ENCODE data around the gene HIGD1C. TPM values are rescaled to one million over a fixed set of nuclear protein-coding genes. Genes with fewer than 3 reads are reported as not detected.

Gene HIGD1C
- total RNA-seq, 4 donors from 2014 or later, result not detected

DNA sequence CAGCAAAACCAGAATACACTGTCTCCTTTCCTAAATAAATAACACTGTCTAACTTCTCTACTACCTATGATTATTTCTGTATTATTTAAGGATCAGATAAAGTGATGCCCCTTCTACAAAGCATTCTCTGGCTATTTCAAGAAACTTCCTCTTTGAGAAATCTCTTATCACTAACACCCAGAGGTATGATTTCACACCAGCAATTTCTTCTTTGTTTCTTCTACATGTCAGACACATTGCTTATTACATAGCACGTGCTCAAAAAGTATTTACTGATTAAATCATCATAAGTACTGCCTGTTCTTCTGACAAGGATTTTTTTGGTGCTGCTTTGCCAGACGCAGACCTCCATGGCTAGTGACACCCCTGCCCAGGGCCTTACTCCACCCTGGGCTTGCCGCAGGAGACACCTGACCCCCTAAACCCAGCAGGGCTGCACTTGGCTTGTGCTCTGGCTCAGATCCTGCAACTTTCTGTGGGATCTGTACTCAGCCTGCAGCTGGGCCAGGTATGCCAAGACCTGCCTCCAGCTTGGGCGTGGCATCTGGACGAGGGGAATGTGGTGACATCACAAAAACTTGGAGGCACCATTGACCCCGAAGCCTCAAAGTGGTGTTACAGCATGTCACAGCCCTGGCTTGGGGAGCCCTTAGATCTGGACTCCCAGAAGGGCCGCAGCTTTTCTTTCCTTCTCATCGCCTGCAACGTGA, 15.4 kb upstream of the HIGD1C start:
- Histone ChIP-seq H3K27ac (peak overlapping the region; percentile 95 to 98 (median 96)), H3K4me1 (peaks cover 63 to 72% of the 10 kb centered on the region in 2 donors)

GRCh38 chr12:50937653-50938052, 14.7 kb upstream of the HIGD1C start:
- Histone ChIP-seq H3K36me3 (peaks cover 0 to 2% of the 10 kb centered on the region in 2 donors), H3K9me3 (no peaks in the 10 kb centered on the region), H3K27ac (peak overlapping the region in 2 of 3 donors; percentile 95 to 98), H3K4me3 (replicated peaks in 1 of 3) (no peak overlapping the region), H3K4me1 (peaks cover 57 to 67% of the 10 kb centered on the region in 2 donors), H3K27me3 (no peaks in the 10 kb centered on the region)
- intact Hi-C loops (cut with DNase I), result no loop called here
- no peak for TF ChIP-seq POLR2A (IDR thresholded peaks at IDR 0.05)
- TF ChIP-seq, protein P1, sequence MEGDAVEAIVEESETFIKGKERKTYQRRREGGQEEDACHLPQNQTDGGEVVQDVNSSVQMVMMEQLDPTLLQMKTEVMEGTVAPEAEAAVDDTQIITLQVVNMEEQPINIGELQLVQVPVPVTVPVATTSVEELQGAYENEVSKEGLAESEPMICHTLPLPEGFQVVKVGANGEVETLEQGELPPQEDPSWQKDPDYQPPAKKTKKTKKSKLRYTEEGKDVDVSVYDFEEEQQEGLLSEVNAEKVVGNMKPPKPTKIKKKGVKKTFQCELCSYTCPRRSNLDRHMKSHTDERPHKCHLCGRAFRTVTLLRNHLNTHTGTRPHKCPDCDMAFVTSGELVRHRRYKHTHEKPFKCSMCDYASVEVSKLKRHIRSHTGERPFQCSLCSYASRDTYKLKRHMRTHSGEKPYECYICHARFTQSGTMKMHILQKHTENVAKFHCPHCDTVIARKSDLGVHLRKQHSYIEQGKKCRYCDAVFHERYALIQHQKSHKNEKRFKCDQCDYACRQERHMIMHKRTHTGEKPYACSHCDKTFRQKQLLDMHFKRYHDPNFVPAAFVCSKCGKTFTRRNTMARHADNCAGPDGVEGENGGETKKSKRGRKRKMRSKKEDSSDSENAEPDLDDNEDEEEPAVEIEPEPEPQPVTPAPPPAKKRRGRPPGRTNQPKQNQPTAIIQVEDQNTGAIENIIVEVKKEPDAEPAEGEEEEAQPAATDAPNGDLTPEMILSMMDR (IDR thresholded peaks at IDR 0.05), result no peak
- WGBS, 2 donors, result 86 to 100% methylated on average over 1 of the region's 1 CpG
- no peak for DNase-seq

More for the DNA sequence above, 15.4 kb upstream of the HIGD1C start:
- 92 to 97% methylated on average over 9 of the region's 9 CpGs for WGBS, 2 donors
- DNase-seq, result no peak
- intact Hi-C loops (cut with DNase I), result no loop called here
- no peak for TF ChIP-seq POLR2A (IDR thresholded peaks at IDR 0.05)
- TF ChIP-seq, protein P1 (IDR thresholded peaks at IDR 0.05), result no peak
- Histone ChIP-seq H3K27me3 (no peaks in the 10 kb centered on the region), H3K36me3 (peaks cover 0 to 2% of the 10 kb centered on the region in 2 donors), H3K9me3 (no peaks in the 10 kb centered on the region), H3K4me3 (replicated peaks in 1 of 3) (no peak overlapping the region)

- no peak for TF ChIP-seq POLR2A (IDR thresholded peaks at IDR 0.05)
- TF ChIP-seq, protein P1 (IDR thresholded peaks at IDR 0.05), result no peak
- DNase-seq, result no peak
- WGBS, 2 donors, result 93 to 96% methylated on average over 3 of the region's 3 CpGs
- H3K27ac ChIP-seq, result no peak overlapping the region
- H3K4me3 ChIP-seq (replicated peaks in 1 of 3), result no peak overlapping the region
- intact Hi-C loops (cut with DNase I), result no loop called here
- H3K4me1 ChIP-seq, result peaks cover 0 to 8% of the 10 kb centered on the region in 2 donors
- no peaks in the 10 kb centered on the region for H3K27me3 ChIP-seq
- no peaks in the 10 kb centered on the region for H3K9me3 ChIP-seq
- no peaks in the 10 kb centered on the region for H3K36me3 ChIP-seq
These were observed 4.3 kb upstream of the HIGD1C start for GRCh38 chr12:50947933-50948626.

GRCh38 chr12:50948798-50949197, 3.5 kb upstream of the HIGD1C start:
- no peaks in the 10 kb centered on the region for H3K9me3 ChIP-seq
- TF ChIP-seq, protein P1 (IDR thresholded peaks at IDR 0.05), result no peak
- TF ChIP-seq POLR2A (IDR thresholded peaks at IDR 0.05), result no peak
- H3K27me3 ChIP-seq, result no peaks in the 10 kb centered on the region
- no peak for DNase-seq
- no peaks in the 10 kb centered on the region for H3K36me3 ChIP-seq
- H3K4me3 ChIP-seq (replicated peaks in 1 of 3), result no peak overlapping the region
- H3K4me1 ChIP-seq, result peaks cover 0 to 8% of the 10 kb centered on the region in 2 donors
- WGBS, 2 donors, result 84% methylated on average over 4 of the region's 4 CpGs
- H3K27ac ChIP-seq, result no peak overlapping the region
- intact Hi-C loops (cut with DNase I), result no loop called here

GRCh38 chr12:50949801-50950302, 2.5 kb upstream of the HIGD1C start:
- DNase-seq, result peak; percentile 27 to 47
- 71 to 80% methylated on average over 4 of the region's 4 CpGs for WGBS, 2 donors
- TF ChIP-seq, protein P1 (IDR thresholded peaks at IDR 0.05), result no peak
- no peak for TF ChIP-seq POLR2A (IDR thresholded peaks at IDR 0.05)
- no peaks in the 10 kb centered on the region for H3K36me3 ChIP-seq
- no peak overlapping the region for H3K27ac ChIP-seq
- intact Hi-C loops (cut with DNase I), result no loop called here
- H3K27me3 ChIP-seq, result no peaks in the 10 kb centered on the region
- H3K4me3 ChIP-seq (replicated peaks in 1 of 3), result no peak overlapping the region
- H3K4me1 ChIP-seq, result peaks cover 3 to 12% of the 10 kb centered on the region in 2 donors
- H3K9me3 ChIP-seq, result no peaks in the 10 kb centered on the region

Data from thyroid gland (tissue), 4 donors.